GM23338 (cell line): Measurements from ENCODE around the gene CYP26B1. TPM values are rescaled to one million over a fixed set of nuclear protein-coding genes. Genes with fewer than 3 reads are reported as not detected.

Experiments
- ATAC-seq: fragments of 200-7000 bp; cut with Tn5 transposase; 3 replicates; pipeline ENCODE4 v1.9.1; 2020
- DNase-seq: peaks from one replicate; pipeline ENCODE4 v3.0.0-alpha.2; 2015; ENCODE audit warnings: low spot score
- H2AFZ ChIP-seq: fragments of 200-600 bp; sonication (generic); 2 replicates; pipeline ENCODE4 v1.8.0; 2016; ENCODE audit warnings: antibody characterized with exemption, mild to moderate bottlenecking, moderate library complexity
- H3F3A ChIP-seq: fragments of 200-600 bp; sonication (generic); replicated peaks from 2 replicates; pipeline ENCODE4 v1.8.0; 2017; ENCODE audit warnings: antibody characterized with exemption, mixed run types, low read depth
- H3K27ac ChIP-seq: fragments of 200-600 bp; sonication (generic); 2 replicates; pipeline ENCODE4 v1.6.1; 2016; ENCODE audit warnings: low read depth
- H3K27me3 ChIP-seq: fragments of 200-600 bp; sonication (generic); 2 replicates; pipeline ENCODE4 v1.8.0; 2016; ENCODE audit warnings: mild to moderate bottlenecking, mixed run types, moderate library complexity; ENCODE audit not compliant: insufficient read depth
- H3K36me3 ChIP-seq: fragments of 200-600 bp; sonication (generic); 2 replicates; pipeline ENCODE4 v1.8.0; 2016; ENCODE audit warnings: mild to moderate bottlenecking; ENCODE audit not compliant: insufficient read depth
- H3K4me1 ChIP-seq: fragments of 200-600 bp; sonication (generic); 2 replicates; pipeline ENCODE4 v1.8.0; 2016; ENCODE audit warnings: mild to moderate bottlenecking, moderate library complexity; ENCODE audit not compliant: insufficient read depth
- H3K4me2 ChIP-seq: fragments of 200-600 bp; sonication (generic); 2 replicates; pipeline ENCODE4 v1.7.1; 2017; ENCODE audit warnings: mixed run types
- H3K4me3 ChIP-seq: fragments of 200-600 bp; sonication (generic); 2 replicates; pipeline ENCODE4 v1.6.1; 2016; ENCODE audit warnings: mixed run types
- H3K79me2 ChIP-seq: fragments of 200-600 bp; sonication (generic); replicated peaks from 2 replicates; pipeline ENCODE4 v1.8.0; 2017; ENCODE audit warnings: mild to moderate bottlenecking; ENCODE audit not compliant: insufficient read depth
- H3K9me2 ChIP-seq: fragments of 200-600 bp; sonication (generic); 2 replicates; pipeline ENCODE4 v1.8.0; 2017; ENCODE audit not compliant: insufficient read depth
- H4K20me1 ChIP-seq: fragments of 200-600 bp; sonication (generic); replicated peaks from 2 replicates; pipeline ENCODE4 v1.8.0; 2017; ENCODE audit warnings: mild to moderate bottlenecking; ENCODE audit not compliant: insufficient read depth
- H3K27ac Mint-ChIP-seq: 2 replicates; pipeline ENCODE4 v1.8.0; 2020; ENCODE audit warnings: inconsistent platforms, mild to moderate bottlenecking, moderate library complexity, mixed read lengths
- H3K27me3 Mint-ChIP-seq: 3 replicates; pipeline ENCODE4 v1.8.0; 2022; ENCODE audit warnings: low read depth, mild to moderate bottlenecking, moderate library complexity, mixed read lengths, inconsistent platforms; ENCODE audit not compliant: insufficient read depth, poor library complexity
- H3K36me3 Mint-ChIP-seq: 3 replicates; pipeline ENCODE4 v1.8.0; 2021; ENCODE audit warnings: low read depth, mild to moderate bottlenecking, inconsistent platforms, moderate library complexity, mixed read lengths
- H3K4me1 Mint-ChIP-seq: 3 replicates; pipeline ENCODE4 v1.8.0; 2020; ENCODE audit warnings: mild to moderate bottlenecking, inconsistent platforms, mixed read lengths
- H3K4me3 Mint-ChIP-seq: 3 replicates; pipeline ENCODE4 v1.8.0; 2021; ENCODE audit warnings: moderate library complexity, mild to moderate bottlenecking, inconsistent platforms, mixed read lengths
- H3K9me3 Mint-ChIP-seq: 3 replicates; pipeline ENCODE4 v1.8.0; 2020; ENCODE audit warnings: moderate library complexity, mild to moderate bottlenecking, inconsistent platforms, mixed read lengths
- CREB1 ChIP-seq: fragments of 250-450 bp; sonication (Bioruptor Pico); IDR thresholded peaks from 2 replicates; pipeline ENCODE4 v1.5.0; 2020; ENCODE audit warnings: low read depth, mild to moderate bottlenecking, moderate library complexity
- EZH2 ChIP-seq: fragments of 200-600 bp; sonication (generic); IDR thresholded peaks from one replicate; pipeline ENCODE4 v1.8.0; 2017; ENCODE audit warnings: antibody characterized with exemption, mild to moderate bottlenecking, low read depth; ENCODE audit not compliant: unreplicated experiment
- EZH2phosphoT487 ChIP-seq: fragments of 200-600 bp; sonication (generic); IDR thresholded peaks from one replicate; pipeline ENCODE4 v1.8.1; 2018; ENCODE audit warnings: antibody characterized with exemption; ENCODE audit not compliant: unreplicated experiment
- JUNB ChIP-seq: IDR thresholded peaks from one replicate; pipeline ENCODE4 v1.6.1; 2016; ENCODE audit warnings: antibody characterized with exemption; ENCODE audit not compliant: unreplicated experiment
- POLR2AphosphoS5 ChIP-seq: IDR thresholded peaks from 2 replicates; pipeline ENCODE4 v1.6.1; 2016; ENCODE audit warnings: antibody characterized with exemption, low read depth
- STAT1 ChIP-seq: IDR thresholded peaks from one replicate; pipeline ENCODE4 v1.6.1; 2016; ENCODE audit warnings: antibody characterized with exemption; ENCODE audit not compliant: unreplicated experiment
- ZNF114 ChIP-seq: fragments of 250-450 bp; sonication (Bioruptor Pico); IDR thresholded peaks from 2 replicates; pipeline ENCODE4 v1.5.0; 2020; ENCODE audit warnings: mild to moderate bottlenecking, moderate library complexity
- polyA plus RNA-seq: library from polyadenylated mRNA; unstranded; fragments of >200 nt; fragmentation: Nextera tagmentation; extraction: Ambion mirVana; gene quantifications from 2 replicates; pipeline ENCODE4 v1.2.1, GENCODE V29; 2016
- total RNA-seq: library from RNA; depleted of rRNA; stranded (reverse); fragments of >200 nt; shearing (Covaris generic); gene quantifications from 2 replicates; pipeline ENCODE4 v1.2.3, GENCODE V29; 2014
- TF ChIP-seq, protein P1 (sequence below): IDR thresholded peaks from 2 replicates; pipeline ENCODE4 v1.6.1; 2016; ENCODE audit warnings: antibody characterized with exemption
- TF ChIP-seq, protein P2 (sequence below), 2 experiments: fragments of 200-600 bp in 1 of 2; sonication (generic) in 1 of 2; conservative IDR thresholded peaks; 2 replicates each; pipeline versions ENCODE4 v1.5.1 to v1.6.1; 2016 to 2017; ENCODE audit warnings: antibody characterized with exemption in 2 of 2, low read depth in 2 of 2, mild to moderate bottlenecking in 2 of 2, moderate library complexity in 1 of 2
- TF ChIP-seq, protein P3 (sequence below): IDR thresholded peaks from one replicate; pipeline ENCODE4 v1.6.1; 2018; ENCODE audit warnings: antibody characterized with exemption; ENCODE audit not compliant: unreplicated experiment

CYP26B1 gene
- total and polyA plus RNA-seq, 2 experiments from 2014 or later: 0.05 to 0.31 TPM

DNA sequence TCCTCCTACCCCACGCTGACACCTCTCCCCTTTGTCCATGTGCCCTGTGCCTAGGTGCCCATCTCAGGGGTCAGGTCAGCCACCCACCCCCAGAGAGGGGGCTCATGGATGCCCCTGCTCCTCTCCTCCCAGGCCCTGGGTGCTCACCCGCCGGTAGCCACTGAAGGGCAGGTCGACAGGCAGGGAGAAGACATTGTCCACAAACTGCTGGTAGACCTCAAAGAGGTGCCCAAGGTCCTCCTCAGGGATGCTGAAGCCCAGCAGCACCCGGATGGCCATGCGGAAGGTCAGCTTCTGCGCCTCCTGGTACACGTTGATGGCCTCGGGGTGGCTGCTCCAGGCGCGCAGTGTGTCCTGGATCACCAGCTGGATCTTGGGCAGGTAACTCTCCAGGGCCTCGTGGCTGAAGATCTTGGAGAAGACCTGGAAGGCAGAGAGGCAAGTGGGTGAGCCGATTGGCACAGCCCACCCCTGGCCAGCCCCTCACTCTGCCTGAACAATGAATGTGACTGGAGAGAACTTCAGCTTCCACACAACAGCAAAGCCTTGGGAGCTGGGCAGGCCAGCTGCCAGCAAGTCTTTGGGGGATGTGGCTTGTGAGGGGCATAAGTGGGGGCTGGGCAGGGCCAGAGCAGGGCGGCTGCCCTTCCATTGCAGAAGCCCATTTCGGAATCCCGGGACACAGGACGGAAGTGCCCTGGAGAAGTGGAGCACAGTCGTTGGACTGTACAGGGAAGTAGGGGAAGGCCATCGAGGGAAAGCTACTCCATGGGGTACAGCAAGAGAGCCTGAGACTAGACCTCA lies 12.5 kb downstream of the CYP26B1 start (continued):
- TF ChIP-seq, protein P1, sequence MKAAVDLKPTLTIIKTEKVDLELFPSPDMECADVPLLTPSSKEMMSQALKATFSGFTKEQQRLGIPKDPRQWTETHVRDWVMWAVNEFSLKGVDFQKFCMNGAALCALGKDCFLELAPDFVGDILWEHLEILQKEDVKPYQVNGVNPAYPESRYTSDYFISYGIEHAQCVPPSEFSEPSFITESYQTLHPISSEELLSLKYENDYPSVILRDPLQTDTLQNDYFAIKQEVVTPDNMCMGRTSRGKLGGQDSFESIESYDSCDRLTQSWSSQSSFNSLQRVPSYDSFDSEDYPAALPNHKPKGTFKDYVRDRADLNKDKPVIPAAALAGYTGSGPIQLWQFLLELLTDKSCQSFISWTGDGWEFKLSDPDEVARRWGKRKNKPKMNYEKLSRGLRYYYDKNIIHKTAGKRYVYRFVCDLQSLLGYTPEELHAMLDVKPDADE: no peak
- TF ChIP-seq EZH2phosphoT487 (no peak), JUNB (no peak), ZNF114 (CRISPR knock-in tag) (no peak)

DNA sequence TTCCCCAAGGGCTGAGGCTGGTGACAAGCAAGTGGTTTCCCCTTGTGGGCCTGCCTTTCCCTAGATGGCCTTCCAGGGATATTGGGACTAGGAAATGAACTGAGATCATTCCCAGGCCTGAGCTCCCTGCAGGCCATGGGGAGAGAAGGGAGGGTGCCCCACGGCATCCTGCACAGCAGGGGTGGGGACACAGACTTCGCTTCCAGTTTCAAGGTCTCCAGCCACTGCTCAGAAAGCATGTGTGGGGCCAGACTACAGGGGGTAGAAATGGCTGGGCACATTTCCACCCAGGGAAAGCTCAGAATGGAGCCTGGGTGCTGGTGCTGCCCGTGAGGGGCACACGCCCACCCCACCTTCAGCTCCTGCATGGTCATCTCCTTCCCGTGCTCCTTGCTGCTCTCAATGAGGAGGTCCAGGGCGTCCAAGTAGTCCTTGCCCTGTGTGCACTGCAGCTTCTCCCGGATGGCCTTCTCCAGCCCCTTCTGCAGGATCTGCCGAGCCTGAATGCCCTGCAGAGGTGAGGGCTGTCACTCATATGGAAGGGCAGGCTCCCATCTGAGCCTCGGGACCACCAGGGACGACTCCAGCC lies 13.2 kb downstream of the CYP26B1 start:
- no peaks in the 10 kb centered on the region for H3K9me2 ChIP-seq
- ATAC-seq: no peak
- H3K79me2 ChIP-seq: no peaks in the 10 kb centered on the region
- H3K36me3 ChIP-seq: no peaks in the 10 kb centered on the region
- Mint-ChIP-seq H3K4me3 (no peak overlapping the region), H3K9me3 (no peaks in the 10 kb centered on the region), H3K27ac (no peak overlapping the region), H3K36me3 (no peaks in the 10 kb centered on the region), H3K27me3 (peaks cover 22% of the 10 kb centered on the region), H3K4me1 (peaks cover 22% of the 10 kb centered on the region)
- H3K4me1 ChIP-seq: peaks cover 5% of the 10 kb centered on the region; the same call in 1 of the 2 replicates
- DNase-seq: no peak
- H4K20me1 ChIP-seq: no peaks in the 10 kb centered on the region
- no peak overlapping the region for H3K4me2 ChIP-seq
- no peaks in the 10 kb centered on the region for H3F3A ChIP-seq
- TF ChIP-seq JUNB: no peak
- no peak for TF ChIP-seq EZH2phosphoT487
- no peak for TF ChIP-seq CREB1 (CRISPR knock-in tag)
- no peak for TF ChIP-seq EZH2
- TF ChIP-seq, protein P1: no peak
- no peak overlapping the region for H3K27ac ChIP-seq
- H3K27me3 ChIP-seq: peaks cover 11% of the 10 kb centered on the region; the same call in 1 of the 2 replicates
- H3K4me3 ChIP-seq: no peak overlapping the region
- no peak overlapping the region for H2AFZ ChIP-seq

DNA sequence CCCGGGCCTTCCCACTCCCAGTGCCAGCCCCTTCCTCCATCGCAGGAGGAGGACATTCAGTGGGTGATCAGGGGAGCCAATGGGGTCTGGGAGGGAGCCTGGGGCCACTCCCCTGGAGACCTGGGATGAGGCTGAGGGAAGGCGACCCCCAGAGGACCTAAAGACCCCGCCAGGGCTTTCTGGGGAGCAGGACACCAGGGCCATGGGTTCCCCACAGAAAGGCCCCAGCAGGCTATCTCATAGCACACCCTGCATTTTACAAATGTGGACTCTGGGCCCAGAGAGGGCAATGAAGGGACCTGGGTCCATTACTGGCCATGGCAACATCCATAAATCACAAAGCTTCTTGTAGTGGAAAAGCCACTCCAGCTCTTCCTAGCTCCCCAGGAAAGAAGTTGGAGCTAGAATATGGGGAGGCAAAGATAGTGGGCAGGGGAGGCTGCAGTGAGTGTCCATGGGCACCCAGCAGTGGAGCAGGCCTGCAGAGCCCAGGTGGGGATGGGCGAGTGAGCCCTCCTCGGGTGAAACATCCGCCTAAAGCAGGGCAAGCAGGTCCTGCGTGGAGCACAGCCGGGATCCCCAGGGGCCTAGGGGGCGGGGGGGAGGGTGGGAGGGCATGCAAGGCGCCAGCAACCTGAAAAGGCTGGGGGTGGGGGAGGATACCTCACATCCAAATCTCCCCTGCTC lies 13.8 kb downstream of the CYP26B1 start:
- H3K4me1 ChIP-seq: peaks cover 7% of the 10 kb centered on the region; the same call in 1 of the 2 replicates
- H3K27me3 ChIP-seq: peaks cover 5% of the 10 kb centered on the region; the same call in 1 of the 2 replicates
- Mint-ChIP-seq H3K27me3 (peaks cover 21% of the 10 kb centered on the region), H3K36me3 (no peaks in the 10 kb centered on the region), H3K27ac (no peak overlapping the region), H3K4me3 (no peak overlapping the region), H3K9me3 (no peaks in the 10 kb centered on the region), H3K4me1 (peaks cover 25% of the 10 kb centered on the region)
- DNase-seq (no peak), ATAC-seq (no peak)
- no peaks in the 10 kb centered on the region for H3F3A ChIP-seq
- H3K9me2 ChIP-seq: no peaks in the 10 kb centered on the region
- H3K79me2 ChIP-seq: no peaks in the 10 kb centered on the region
- no peak overlapping the region for H2AFZ ChIP-seq
- H3K4me2 ChIP-seq: no peak overlapping the region
- H3K4me3 ChIP-seq: no peak overlapping the region
- no peak overlapping the region for H3K27ac ChIP-seq
- H4K20me1 ChIP-seq: no peaks in the 10 kb centered on the region
- H3K36me3 ChIP-seq: no peaks in the 10 kb centered on the region
- TF ChIP-seq ZNF114 (CRISPR knock-in tag) (no peak), EZH2 (no peak), EZH2phosphoT487 (no peak), POLR2AphosphoS5 (no peak), STAT1 (no peak)
- TF ChIP-seq, protein P1: no peak
- TF ChIP-seq, protein P2, sequence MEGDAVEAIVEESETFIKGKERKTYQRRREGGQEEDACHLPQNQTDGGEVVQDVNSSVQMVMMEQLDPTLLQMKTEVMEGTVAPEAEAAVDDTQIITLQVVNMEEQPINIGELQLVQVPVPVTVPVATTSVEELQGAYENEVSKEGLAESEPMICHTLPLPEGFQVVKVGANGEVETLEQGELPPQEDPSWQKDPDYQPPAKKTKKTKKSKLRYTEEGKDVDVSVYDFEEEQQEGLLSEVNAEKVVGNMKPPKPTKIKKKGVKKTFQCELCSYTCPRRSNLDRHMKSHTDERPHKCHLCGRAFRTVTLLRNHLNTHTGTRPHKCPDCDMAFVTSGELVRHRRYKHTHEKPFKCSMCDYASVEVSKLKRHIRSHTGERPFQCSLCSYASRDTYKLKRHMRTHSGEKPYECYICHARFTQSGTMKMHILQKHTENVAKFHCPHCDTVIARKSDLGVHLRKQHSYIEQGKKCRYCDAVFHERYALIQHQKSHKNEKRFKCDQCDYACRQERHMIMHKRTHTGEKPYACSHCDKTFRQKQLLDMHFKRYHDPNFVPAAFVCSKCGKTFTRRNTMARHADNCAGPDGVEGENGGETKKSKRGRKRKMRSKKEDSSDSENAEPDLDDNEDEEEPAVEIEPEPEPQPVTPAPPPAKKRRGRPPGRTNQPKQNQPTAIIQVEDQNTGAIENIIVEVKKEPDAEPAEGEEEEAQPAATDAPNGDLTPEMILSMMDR (conservative IDR thresholded peaks at IDR 0.05; ENCODE audit: low read depth in 2 of 2): no peak
- TF ChIP-seq, protein P3, sequence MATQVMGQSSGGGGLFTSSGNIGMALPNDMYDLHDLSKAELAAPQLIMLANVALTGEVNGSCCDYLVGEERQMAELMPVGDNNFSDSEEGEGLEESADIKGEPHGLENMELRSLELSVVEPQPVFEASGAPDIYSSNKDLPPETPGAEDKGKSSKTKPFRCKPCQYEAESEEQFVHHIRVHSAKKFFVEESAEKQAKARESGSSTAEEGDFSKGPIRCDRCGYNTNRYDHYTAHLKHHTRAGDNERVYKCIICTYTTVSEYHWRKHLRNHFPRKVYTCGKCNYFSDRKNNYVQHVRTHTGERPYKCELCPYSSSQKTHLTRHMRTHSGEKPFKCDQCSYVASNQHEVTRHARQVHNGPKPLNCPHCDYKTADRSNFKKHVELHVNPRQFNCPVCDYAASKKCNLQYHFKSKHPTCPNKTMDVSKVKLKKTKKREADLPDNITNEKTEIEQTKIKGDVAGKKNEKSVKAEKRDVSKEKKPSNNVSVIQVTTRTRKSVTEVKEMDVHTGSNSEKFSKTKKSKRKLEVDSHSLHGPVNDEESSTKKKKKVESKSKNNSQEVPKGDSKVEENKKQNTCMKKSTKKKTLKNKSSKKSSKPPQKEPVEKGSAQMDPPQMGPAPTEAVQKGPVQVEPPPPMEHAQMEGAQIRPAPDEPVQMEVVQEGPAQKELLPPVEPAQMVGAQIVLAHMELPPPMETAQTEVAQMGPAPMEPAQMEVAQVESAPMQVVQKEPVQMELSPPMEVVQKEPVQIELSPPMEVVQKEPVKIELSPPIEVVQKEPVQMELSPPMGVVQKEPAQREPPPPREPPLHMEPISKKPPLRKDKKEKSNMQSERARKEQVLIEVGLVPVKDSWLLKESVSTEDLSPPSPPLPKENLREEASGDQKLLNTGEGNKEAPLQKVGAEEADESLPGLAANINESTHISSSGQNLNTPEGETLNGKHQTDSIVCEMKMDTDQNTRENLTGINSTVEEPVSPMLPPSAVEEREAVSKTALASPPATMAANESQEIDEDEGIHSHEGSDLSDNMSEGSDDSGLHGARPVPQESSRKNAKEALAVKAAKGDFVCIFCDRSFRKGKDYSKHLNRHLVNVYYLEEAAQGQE: no peak
